Measurements from ENCODE around the gene BEND5. TPM values are rescaled to one million over a fixed set of nuclear protein-coding genes. Genes with fewer than 3 reads are reported as not detected.

BEND5 gene
- total RNA-seq, 1 experiment from 2014 or later, result not detected

DNA sequence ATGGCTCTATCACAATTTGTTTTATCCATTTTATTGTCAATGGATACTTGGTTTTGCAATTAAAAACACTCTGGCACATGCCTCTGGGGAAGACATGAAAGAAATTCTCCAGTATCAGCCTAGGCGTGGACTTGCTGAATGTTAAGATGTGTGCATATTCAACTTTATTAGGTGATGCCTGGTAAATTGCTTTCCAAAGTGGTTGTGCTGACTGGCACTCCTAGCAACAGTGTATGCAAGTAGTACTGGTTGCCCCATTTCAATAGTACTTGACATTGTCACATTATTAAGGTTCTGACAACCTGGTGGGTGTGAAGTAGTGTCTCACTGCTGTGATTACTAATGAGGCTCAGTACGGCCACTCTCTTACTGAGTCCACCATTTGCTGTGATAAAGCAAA lies 48.1 kb downstream of the BEND5 start:
- H3K4me2 ChIP-seq, result no peak overlapping the region
- H4K20me1 ChIP-seq (ENCODE audit: insufficient read depth), result no peaks in the 10 kb centered on the region
- peaks cover 10% of the 10 kb centered on the region for H3K27me3 ChIP-seq (ENCODE audit: insufficient read depth, low read depth)
- CTCF ChIA-PET, result no interaction called here
- no peak overlapping the region for H2AFZ ChIP-seq
- BruUV-seq (replicated peaks), result no TSS peak
- no peak for DNase-seq
- no peaks in the 10 kb centered on the region for H3K9me2 ChIP-seq (ENCODE audit: insufficient read depth)
- H3F3A ChIP-seq (ENCODE audit: insufficient read depth, low read depth), result no peaks in the 10 kb centered on the region
- H3K4me1 ChIP-seq (replicated peaks; ENCODE audit: insufficient read depth), result no peaks in the 10 kb centered on the region
- H3K4me3 ChIP-seq, result no peak overlapping the region
- no peak overlapping the region for H3K27ac ChIP-seq
- TF ChIP-seq, protein P1, sequence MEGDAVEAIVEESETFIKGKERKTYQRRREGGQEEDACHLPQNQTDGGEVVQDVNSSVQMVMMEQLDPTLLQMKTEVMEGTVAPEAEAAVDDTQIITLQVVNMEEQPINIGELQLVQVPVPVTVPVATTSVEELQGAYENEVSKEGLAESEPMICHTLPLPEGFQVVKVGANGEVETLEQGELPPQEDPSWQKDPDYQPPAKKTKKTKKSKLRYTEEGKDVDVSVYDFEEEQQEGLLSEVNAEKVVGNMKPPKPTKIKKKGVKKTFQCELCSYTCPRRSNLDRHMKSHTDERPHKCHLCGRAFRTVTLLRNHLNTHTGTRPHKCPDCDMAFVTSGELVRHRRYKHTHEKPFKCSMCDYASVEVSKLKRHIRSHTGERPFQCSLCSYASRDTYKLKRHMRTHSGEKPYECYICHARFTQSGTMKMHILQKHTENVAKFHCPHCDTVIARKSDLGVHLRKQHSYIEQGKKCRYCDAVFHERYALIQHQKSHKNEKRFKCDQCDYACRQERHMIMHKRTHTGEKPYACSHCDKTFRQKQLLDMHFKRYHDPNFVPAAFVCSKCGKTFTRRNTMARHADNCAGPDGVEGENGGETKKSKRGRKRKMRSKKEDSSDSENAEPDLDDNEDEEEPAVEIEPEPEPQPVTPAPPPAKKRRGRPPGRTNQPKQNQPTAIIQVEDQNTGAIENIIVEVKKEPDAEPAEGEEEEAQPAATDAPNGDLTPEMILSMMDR (conservative IDR thresholded peaks at IDR 0.05), result no peak
- no peak for TF ChIP-seq EZH2 (IDR thresholded peaks at IDR 0.05; ENCODE audit: low read depth)
- no peaks in the 10 kb centered on the region for H3K36me3 ChIP-seq (ENCODE audit: low read depth)
- H3K9me3 ChIP-seq (ENCODE audit: insufficient read depth, low read depth), result no peaks in the 10 kb centered on the region
- intact Hi-C loops (cut with micrococcal nuclease; ENCODE audit: unreplicated experiment), result loop anchor here (10.0 kb wide), 1 partner anchor 1684 kb away; no protein-coding TSS in a partner anchor
- no peaks in the 10 kb centered on the region for H3K79me2 ChIP-seq (ENCODE audit: low read depth)
- POLR2A ChIA-PET (ENCODE audit: unreplicated experiment), result no interaction called here

DNA sequence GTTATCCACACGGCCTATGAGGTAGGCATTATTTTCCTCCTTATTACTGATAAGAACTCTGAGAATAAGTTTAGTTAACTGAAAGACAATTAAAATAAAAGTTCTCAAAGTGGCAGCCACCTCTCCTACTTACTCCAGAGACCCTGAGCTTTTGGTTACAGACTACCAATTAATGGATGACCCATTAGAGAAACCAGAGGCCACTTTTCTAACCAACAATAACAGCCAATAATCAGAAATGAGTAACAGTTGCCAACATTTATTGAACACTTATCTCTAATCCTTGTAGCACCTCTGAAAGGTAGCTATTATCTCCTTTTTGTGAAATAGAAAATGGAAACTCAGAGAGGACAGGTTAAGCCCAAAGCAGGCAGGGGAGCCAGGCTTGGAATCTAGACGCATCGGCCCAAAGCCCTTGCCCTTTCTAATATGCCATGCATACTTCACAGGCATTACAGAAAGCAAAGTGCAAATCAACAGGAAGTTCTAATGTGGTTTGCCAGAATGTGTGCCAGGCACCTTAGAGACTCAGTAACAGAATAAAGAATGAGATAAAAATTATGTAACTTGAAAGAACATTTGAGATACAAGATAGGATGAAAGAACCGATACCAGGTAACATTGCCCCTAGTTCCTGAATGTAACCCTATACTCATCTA lies 50.0 kb downstream of the BEND5 start:
- no peak for DNase-seq
- Histone ChIP-seq H3K9me3 (ENCODE audit: insufficient read depth, low read depth) (no peaks in the 10 kb centered on the region), H4K20me1 (ENCODE audit: insufficient read depth) (no peaks in the 10 kb centered on the region), H3K27ac (no peak overlapping the region), H3K36me3 (ENCODE audit: low read depth) (no peaks in the 10 kb centered on the region), H3K4me3 (no peak overlapping the region), H3K4me2 (no peak overlapping the region), H3K9me2 (ENCODE audit: insufficient read depth) (no peaks in the 10 kb centered on the region), H3K79me2 (ENCODE audit: low read depth) (no peaks in the 10 kb centered on the region), H3F3A (ENCODE audit: insufficient read depth, low read depth) (no peaks in the 10 kb centered on the region), H3K4me1 (replicated peaks; ENCODE audit: insufficient read depth) (no peaks in the 10 kb centered on the region), H3K27me3 (ENCODE audit: insufficient read depth, low read depth) (peaks cover 6% of the 10 kb centered on the region), H2AFZ (no peak overlapping the region)
- TF ChIP-seq, protein P1 (conservative IDR thresholded peaks at IDR 0.05), result no peak
- no peak for TF ChIP-seq EZH2 (IDR thresholded peaks at IDR 0.05; ENCODE audit: low read depth)
- intact Hi-C loops (cut with micrococcal nuclease; ENCODE audit: unreplicated experiment), result loop anchor here (10.0 kb wide), 1 partner anchor 1682 kb away; no protein-coding TSS in a partner anchor
- no TSS peak for BruUV-seq (replicated peaks)
- ChIA-PET CTCF (no interaction called here), POLR2A (ENCODE audit: unreplicated experiment) (no interaction called here)

DNA sequence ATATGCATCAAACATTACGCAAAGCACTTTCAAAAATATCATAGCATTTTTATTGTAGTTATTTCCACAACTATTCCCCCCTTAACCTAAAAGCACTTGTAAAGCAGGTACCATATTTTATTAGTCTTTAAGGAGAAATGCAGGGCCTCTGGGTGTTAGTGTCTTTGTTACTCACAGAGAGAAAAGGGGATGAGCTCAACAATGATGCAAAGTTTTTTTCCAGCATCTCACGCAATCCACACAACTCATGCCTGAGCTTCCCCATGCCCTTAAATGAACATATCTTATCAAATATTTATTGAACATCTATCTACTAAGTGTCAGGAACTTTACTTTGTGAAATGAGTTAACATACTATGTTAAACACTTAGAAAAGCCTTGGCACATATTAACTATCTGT lies 50.6 kb downstream of the BEND5 start:
- Histone ChIP-seq H3K36me3 (ENCODE audit: low read depth) (no peaks in the 10 kb centered on the region), H3F3A (ENCODE audit: insufficient read depth, low read depth) (no peaks in the 10 kb centered on the region), H3K4me1 (replicated peaks; ENCODE audit: insufficient read depth) (no peaks in the 10 kb centered on the region), H3K79me2 (ENCODE audit: low read depth) (no peaks in the 10 kb centered on the region), H3K9me3 (ENCODE audit: insufficient read depth, low read depth) (no peaks in the 10 kb centered on the region), H3K4me2 (no peak overlapping the region), H4K20me1 (ENCODE audit: insufficient read depth) (no peaks in the 10 kb centered on the region), H3K27me3 (ENCODE audit: insufficient read depth, low read depth) (peaks cover 6% of the 10 kb centered on the region), H3K27ac (no peak overlapping the region), H3K9me2 (ENCODE audit: insufficient read depth) (no peaks in the 10 kb centered on the region), H3K4me3 (no peak overlapping the region), H2AFZ (no peak overlapping the region)
- BruUV-seq (replicated peaks), result no TSS peak
- POLR2A ChIA-PET (ENCODE audit: unreplicated experiment), result no interaction called here
- CTCF ChIA-PET, result no interaction called here
- DNase-seq, result no peak
- intact Hi-C loops (cut with micrococcal nuclease; ENCODE audit: unreplicated experiment), result loop anchor here (10.0 kb wide), 1 partner anchor 1681 kb away; no protein-coding TSS in a partner anchor
- TF ChIP-seq EZH2 (IDR thresholded peaks at IDR 0.05; ENCODE audit: low read depth), result no peak
- TF ChIP-seq, protein P1 (conservative IDR thresholded peaks at IDR 0.05), result no peak

Data from PC-9 (cell line).